HTR-8/SVneo (cell line): ENCODE results near the gene ATP6V1G1.

ENCODE experiments used
- DNase-seq: peaks from one replicate; pipeline ENCODE4 v3.0.0; 2011; ENCODE audit warnings: low spot score, mixed read lengths; ENCODE audit not compliant: insufficient read length
- FAIRE-seq: peaks from 2 replicates; lab custom pipeline; 2011; peaks lifted over from hg19 to GRCh38; lab: Jason Lieb, UNC

Gene ATP6V1G1

DNA sequence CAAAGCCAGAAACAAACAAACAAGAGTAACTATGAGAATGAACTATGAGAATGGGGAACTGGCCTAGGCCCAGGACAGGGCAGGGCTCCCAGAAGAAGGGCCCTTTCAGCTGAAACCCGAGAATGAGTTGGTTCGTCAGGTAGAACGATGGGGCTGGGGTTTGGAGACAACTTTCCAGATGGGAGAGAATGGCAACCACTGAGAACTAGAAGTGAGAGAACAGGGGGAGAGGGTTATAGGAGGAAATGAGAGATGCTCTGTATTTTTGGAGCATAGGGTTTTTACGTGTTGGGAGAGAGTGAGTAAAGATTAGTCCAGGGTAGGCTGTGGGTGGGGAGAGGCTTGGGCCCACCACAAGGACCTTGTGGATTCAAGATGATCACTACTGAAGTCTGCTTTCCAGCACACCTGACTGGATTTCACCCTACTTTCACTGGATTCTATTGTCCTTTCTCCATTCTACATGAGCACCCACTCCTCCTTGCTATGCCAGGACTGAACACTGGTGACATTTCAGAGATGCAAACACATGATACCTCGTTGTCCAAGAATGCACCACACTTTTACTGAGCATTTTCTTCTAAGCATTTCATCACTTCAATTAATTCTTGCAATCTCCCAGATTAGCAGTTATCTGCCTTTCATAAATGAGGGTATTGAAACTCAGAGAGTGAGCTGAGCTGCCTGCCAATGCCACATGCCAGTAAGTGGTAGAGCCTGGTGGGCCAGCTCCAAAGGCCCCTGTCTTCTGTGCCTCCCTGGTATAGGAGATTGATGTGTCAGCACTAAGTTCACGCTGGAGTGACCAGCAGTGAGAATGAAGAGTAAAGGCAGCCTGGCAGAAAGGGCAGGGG lies 20.3 kb downstream of the ATP6V1G1 start:
- FAIRE-seq = no peak
- no peak for DNase-seq

DNA sequence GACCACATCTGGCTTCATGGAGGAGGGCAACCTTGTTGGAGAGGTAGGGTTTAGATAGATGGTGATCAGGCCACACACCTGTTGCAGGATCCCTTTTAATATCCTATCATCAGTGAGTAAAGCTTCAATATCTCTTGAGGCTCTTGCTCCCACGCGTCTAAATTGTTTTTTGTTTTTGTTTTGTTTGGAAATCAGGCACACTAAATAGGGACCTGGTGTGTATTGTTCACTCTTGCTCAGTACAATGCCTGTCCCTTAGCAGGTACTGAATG lies 20.9 kb downstream of the ATP6V1G1 start:
- no peak for DNase-seq
- no peak for FAIRE-seq

DNA sequence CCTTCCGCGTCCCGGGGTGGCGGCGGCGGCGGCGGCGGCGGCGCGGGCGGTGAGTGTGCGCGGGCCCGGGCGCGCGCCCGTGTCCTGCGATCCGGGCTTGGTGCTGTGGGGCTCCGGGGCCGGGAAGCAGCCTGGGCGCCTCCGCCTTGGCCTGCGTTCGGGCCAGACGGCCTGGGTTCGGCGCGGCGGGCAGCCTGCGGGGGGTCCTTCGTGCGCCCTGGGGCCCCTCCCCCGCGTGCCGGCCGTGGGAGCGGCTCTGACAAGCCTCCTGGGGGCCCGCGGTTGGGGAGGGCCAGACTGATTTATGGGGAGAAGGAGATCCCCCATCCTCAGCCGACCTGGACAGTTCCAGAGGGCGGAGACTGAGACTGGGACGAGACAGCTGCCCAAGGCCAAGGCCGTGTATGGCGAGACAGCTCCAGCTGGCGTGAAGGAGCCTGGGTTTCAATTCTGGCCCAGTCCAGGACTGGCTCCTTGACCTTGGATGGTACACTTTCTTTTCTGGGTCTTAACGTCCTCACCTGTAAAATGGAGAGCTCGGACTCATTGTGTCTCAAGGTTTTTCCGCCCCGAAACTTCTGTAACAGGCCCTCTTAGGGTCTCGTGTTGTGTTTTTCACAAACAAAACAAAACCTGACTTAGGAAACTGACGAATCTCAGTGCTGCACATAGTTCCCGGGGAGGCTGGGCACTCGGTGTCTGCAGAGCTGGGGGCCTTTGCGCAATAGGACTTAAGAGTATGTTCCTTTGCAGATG lies 24.1 kb downstream of the ATP6V1G1 start:
- FAIRE-seq (no peak), DNase-seq (peak; percentile 67)

DNA sequence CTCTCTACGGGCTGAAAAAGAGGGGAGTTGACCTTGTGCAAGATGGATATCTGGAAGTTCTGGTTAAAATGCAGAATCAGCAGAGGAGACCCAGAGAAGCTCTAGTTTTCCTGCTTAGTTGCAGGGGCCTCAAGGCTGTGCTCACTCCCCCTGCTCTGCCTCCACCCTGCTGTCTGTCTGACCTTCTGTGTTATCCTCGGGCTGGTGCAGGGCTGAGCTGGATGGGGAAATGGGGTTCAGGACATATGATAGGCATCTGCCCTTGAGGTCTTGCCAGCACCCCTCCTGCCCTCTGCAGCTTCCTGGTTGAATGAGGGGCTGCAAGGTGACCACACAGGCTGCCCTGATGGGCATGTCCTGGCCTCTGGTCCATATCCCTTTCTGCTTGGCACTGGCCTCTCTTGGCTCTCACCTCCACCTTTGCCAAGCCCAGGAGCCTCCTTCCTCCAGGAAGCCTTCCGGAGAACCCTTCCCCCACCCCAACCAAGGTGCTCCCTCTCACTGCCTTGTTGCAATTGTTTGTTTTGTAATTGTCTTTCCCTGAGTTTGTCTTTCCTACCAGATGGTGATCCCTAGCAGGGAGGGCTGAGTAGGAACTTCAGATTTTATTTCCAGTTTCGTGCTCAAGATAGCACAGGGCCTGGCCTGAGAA lies 24.8 kb downstream of the ATP6V1G1 start:
- FAIRE-seq (no peak), DNase-seq (no peak)

DNA sequence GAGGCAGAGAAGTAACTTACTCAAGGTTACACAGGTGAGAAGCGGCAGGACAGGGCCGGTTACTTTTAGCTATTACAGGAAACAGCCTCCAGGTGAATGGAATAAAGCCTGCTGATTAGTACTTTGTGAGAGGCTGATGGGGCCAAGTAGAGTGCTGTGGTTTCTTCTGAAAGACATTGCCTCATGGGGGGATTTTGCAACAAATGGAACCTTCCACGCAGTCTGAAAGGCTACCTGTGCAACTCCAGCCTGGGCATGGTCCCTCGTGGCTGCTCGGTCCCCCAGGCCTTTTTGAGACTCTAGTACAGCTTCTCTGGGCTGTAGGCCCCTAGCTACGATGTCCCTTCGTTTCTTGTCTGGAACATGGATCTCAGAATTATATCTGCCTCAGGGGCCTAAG lies 25.5 kb downstream of the ATP6V1G1 start:
- no peak for DNase-seq
- FAIRE-seq = no peak

DNA sequence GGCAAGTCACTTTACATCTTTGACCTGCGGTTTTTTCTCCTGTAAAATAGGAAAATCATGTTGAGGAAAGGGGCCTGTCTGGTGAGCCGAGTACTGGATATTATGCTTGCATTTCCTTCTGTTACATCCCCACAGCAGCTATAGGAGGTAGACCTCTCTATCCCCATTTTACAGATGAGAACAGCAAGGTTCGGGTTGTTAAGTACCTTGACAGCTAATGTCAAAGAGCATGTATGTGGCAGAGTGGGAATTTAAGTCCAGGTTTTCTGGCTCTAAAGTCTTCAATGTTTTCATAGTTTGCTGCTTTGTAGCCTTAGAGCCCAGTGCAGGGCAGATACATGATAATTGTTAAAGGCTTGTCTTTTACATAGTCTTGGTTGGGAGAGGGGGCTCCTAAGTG lies 26.4 kb downstream of the ATP6V1G1 start:
- DNase-seq (no peak), FAIRE-seq (no peak)

DNA sequence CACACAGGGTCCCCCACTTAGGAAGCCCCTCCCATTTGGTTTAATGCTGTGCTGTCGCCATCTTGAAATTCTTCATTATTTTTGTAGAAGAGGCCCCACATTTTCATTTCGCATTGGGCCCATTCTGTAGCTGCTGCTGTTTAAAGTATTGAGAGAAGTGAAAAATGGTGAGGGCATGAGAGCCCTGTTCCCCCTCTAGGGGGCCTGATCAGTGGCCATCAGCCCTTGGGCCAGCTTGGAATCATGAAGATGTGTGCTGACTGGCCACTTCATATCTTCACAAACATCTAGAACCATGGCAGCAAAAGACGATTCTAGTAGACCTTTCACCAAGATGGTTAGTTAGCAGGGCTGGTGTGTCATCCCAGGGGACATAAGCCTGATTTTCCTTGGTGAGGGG lies 26.8 kb downstream of the ATP6V1G1 start:
- DNase-seq = no peak
- no peak for FAIRE-seq

DNA sequence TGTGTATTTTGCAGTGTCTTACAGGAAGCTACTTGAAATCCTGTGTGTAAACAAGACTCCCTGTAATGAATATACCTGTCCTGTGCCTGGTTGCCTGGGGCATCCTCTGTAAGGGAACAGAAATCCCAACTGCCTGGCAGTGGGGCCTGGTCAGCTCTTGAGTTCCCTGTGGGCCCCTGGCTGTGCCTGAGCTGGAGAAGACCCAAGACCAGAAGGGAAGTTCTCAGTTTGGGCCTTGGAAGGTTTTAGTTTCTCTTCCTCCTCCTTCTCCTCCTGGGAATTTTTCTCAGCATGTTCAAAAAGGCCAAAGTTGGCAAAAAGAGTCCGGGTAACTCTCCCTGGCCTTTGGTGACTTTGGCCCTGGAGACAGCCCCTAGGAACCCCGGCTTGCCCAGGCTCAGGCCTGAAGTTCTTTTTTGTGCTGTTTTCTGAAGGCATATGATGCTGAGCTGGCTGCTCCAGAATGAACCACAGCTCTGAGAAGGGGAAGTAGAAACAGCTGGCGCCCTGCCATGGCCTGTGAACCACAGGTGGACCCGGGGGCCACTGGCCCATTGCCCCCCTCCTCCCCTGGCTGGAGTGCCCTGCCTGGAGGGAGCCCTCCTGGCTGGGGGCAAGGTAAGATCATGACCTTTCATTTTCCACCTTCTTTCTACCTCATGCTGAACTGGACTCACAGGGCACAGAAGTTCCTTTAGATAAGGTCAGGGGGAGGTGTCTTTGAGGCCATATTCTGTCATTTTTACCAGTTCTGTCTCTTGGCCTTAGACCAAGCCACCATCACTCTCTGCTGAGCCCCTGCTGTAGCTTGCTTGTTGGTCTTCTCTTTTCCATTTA lies 29.3 kb downstream of the ATP6V1G1 start:
- FAIRE-seq (no peak), DNase-seq (no peak)

DNA sequence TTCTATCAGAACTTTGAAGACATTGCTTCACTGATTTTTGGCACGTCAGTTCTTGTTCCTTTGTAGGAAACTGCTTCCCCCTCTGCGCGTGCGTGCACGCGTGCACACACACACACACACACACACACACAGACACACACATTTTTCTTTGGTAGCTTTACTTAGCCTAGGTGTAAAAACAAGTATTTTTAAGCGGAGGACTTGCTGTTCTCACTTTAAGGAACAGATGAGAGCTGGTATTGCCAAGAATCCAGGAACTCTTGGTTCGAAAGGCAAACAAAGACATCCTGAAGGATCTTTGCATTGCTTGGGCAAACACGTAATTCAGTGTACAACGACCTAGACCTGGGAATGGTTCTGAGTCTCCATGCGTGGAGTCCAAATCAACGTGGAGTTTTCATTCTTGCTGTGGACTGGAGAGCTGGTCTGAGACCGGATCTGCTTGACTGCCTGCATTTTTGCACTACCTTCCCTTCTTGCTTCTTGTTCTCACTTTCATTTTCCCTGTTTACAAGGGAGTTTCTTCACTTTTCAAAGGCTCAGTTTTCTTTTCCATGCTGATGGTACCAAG lies 31.7 kb downstream of the ATP6V1G1 start:
- DNase-seq (no peak), FAIRE-seq (no peak)

DNA sequence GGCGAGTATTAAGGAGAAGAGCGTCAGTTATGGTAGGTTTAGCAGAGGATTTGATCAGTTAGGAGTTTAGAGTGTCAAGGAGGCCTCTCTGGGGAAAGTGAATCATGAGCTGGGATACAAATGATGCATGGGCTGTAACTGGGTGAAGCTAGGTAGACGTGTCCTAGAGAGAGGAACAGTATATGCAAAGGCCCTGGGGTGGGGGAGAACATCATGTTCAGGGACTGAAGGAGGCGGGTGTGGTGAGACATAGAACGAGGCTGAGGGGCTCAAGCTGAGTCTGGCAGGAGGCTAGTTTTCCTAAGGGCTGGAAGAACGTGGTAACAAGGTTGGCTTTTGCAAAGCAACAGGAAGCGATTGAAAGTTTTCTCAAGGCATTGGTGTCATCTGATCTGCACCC lies 34.0 kb downstream of the ATP6V1G1 start:
- FAIRE-seq = no peak
- DNase-seq = no peak

DNA sequence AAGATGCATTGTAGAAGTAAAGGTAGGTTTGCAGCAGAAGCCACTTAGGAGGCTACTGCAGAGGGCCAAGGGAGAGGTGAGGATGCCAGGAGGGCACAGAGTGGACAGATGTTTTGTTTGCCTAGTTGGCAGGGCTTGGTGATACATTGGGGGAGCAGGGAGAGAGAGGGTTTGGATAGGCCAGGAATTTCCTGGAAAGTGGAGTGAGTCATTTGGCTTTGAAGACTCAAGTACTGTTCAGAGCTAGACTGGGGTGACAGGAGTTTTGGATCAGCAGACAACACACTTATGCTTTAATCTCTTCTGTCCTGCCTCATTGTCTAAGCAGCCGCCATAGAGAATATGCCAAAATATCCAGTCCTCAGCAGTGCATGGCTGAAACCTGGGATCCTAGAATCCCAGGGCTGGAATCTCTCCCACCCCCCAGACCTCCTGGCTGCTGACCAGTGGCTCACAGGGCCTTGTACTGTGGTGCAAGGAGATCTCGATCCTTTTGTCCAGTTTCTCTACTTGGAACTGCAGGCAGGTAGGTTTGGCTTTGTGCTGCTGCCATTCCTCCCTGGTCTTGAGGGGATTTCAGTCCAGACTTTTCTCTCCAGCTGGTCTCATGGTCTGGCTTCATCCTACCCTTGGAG lies 34.5 kb downstream of the ATP6V1G1 start:
- FAIRE-seq (no peak), DNase-seq (no peak)

DNA sequence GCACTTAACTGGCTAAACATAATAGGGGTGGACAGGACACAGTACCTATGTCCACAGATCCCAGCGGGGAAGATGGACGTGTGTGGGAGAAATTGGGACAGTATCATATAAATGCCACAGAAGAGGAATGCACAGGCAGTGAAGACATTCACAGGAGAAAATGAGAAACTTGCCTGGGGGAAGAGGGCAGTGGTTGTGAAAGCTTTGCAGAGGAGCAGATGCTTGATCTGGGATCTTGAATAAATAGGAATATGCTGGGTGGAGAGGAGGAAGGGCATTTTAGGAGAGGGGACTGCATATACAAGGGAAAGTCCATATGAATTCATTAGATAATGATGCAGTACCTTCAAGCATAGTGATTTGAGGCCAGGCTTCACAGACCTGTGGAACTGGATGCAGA lies 37.1 kb downstream of the ATP6V1G1 start:
- FAIRE-seq = no peak

DNA sequence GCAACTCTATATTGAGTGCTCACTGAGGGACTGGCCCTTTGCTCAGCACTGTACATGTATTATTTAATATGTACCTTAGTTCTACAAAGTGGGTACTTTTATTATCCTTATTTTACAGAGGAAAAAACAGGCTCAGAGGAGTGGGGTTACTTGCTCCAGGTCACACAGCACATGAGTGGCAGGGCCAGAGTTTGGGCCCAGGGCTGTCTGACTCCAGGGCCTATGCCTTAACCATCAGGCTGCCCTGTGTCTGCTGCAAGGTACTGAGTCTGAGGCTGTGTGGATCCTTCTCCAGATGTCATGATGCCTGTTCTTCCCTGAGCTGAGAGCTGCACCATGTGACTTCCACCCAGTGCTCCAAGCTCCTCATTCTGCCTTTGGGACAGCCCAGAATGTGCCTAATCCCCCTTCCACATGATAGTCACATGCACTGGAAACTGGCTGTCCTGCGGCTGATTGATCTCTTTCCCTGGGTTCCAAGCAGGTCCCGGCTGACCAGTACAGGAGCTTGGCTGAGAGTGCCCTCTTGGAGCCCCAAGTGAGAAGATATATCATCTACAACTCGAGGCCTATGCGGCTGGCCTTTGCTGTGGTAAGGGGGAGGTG lies 38.9 kb downstream of the ATP6V1G1 start:
- no peak for FAIRE-seq
- DNase-seq = no peak

More for the DNA sequence above, 37.1 kb downstream of the ATP6V1G1 start:
- DNase-seq = no peak

DNA sequence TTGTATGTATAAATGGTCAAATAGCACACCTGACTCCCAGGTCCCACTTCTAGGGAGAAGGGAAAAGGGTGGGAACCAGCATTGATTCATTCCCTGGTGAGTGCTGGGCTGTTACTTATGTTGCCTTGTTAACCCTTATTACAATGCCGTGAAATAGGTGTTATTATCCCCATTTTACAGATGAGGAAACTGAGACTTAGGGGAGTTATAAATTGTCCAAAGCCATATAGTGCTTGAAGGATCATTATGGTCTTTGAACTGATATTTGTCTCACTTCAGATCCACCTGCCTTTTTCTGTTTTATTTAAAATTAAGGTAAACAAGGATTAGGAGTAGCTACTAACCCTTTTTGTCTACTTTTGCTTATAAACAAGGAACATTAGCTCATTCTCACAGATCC lies 40.0 kb downstream of the ATP6V1G1 start:
- no peak for DNase-seq
- no peak for FAIRE-seq

DNA sequence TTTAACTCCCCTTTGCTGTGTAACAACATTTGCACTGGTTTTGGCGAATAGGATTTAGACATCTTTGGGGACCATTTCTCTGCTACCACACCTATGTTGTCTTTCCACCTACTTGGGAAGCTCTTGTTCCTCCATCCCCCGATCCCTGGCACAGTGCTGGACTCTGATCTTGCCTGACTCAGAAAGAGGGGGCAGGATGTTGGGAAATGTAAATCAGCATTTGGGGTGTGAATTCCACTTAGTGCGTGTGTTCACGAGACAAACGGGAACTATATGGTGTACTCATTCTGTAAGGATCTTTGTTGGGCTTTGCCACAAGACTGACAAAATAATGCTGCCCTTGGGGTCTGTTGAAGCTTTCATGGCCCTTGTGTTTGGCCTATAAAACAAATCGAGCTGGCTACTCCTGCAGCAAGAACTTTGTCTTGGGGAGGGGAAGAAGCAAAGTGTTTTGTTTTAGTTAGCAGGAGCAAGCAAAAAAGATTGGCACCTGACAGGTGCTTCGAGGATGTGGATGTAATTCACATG lies 42.1 kb downstream of the ATP6V1G1 start:
- DNase-seq = no peak
- FAIRE-seq = no peak

DNA sequence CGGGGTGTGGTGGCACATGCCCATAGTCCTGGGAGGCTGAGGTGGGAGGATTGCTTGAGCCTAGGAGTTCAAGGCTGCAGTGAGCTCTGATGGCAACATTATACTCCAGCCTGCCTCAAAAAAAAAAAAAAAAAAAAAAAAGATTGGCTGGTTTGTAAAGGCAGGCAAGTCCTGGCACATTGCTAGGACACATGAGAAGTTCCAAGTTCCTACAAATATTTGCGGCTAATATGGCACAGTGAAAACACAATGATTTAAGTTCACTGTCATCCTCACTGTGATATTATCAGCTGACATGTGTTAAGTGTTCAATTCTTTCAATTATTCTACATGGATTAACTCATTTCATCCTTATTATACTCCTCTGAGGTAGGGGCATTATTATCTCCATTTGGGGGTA lies 43.6 kb downstream of the ATP6V1G1 start:
- no peak for FAIRE-seq
- DNase-seq = no peak

DNA sequence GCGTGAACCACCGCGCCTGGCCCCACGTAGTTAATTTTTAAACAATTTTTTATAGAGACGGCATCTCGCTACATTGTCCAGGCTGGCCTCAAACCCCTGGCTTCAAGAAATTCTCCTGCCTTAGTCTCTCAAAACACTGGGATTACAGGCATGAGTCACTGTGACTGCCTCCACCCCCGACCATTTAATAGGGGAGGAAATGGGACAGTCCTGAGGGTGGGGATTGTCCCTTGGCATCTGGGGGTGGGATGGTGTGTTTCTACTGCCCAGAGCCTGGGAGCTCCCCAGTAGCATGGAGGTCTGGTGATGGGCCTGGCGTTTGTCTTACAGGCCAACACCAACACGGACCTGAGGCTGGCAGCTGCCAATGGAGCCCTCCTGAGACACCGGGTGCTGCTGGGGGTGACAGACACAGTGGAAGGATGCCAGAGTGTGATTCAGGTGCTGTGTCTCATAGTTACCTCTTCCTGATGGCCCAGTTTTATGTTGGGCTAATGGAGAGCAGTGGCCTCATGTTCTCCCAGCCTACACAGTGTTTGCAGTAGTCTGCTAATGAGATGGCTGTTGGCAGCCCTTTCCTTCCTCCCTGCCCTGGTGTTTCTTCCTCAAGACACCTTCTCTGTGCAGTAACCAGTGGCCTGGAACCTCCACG lies 46.0 kb downstream of the ATP6V1G1 start:
- FAIRE-seq (no peak), DNase-seq (no peak)

DNA sequence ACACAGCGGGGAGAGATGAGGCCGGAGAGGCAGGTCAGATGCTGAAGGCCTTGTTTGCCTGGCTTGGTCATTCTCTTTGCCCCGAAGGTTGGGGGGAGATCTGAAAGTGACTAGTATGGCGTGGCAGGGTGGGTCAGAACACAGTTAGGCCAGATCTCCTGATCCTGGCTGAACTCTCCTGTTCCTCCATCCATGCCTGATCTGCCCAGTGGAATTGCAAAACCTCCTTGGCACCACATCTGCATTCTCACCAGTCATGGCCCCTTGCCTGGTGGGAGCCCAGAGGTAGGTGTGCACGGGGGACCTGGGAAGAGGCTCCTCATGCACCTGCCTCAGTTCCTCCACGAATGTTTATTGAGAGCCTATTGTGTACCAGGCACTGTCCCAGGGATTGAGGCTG lies 46.8 kb downstream of the ATP6V1G1 start:
- FAIRE-seq (no peak), DNase-seq (no peak)

DNA sequence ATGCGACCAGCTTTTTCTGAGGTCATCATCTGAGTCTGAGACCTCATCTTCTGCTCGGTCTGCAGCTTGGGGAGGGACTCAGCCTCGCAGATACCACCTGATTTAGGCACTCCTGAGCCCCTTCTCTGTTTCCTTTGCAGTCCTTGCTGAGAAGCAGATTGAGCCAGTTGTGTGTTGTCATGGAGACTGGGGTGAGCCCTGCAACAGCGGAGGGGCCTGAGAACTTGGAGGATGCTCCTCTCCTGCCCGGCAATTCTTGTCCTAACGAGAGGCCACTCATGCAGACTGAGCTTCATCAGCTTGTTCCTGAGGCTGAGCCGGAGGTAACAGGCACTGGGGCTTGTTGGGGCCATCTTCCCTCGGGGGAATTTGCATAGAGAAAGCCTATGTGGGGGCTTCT lies 50.8 kb downstream of the ATP6V1G1 start:
- DNase-seq (no peak), FAIRE-seq (no peak)
